ENCODE measurements around the gene ENPP4. TPM values are rescaled to one million over a fixed set of nuclear protein-coding genes. Genes with fewer than 3 reads are reported as not detected.
"Not testable (repeated sequence)": the region's sequence is repeated elsewhere in the genome, so short reads cannot be mapped to it uniquely, and the experiment has no call there.

ENPP4 gene
- total RNA-seq (2022) (16.7 and 17.2 TPM in 2 replicates), Bru-seq, nascent RNA (percentile 68 among the genes with signal in this experiment), BruChase-seq, experiment 1, labeled RNA remaining after a 6-hour chase (percentile 92 among the genes with signal in this experiment), BruChase-seq, experiment 2, labeled RNA remaining after a 2-hour chase (percentile 83 among the genes with signal in this experiment)
- long read RNA-seq, full-length matches to known transcripts = 15 of 25 reads
- long read RNA-seq, partial matches to known transcripts = 8 of 25 reads
- long read RNA-seq, other reads (novel, unspliced or antisense) = 2 of 25 reads

GRCh38 chr6:46129629-46130511, at the start of gene ENPP4:
Gene ENPP4, plus strand, starts transcription at chr6:46129989. Its CDS starts 9,595 bp downstream, at chr6:46139584.
- H3K36me3 Mint-ChIP-seq (ENCODE audit: insufficient read depth, unreplicated experiment) = peaks cover 16% of the 10 kb centered on the region
- no TSS peak for BruUV-seq (replicated peaks)
- peaks cover 9% of the 10 kb centered on the region for H3K4me1 Mint-ChIP-seq (ENCODE audit: low read depth, unreplicated experiment)
- no peaks in the 10 kb centered on the region for H3K9me3 Mint-ChIP-seq (ENCODE audit: low read depth, unreplicated experiment)
- CTCF ChIA-PET = interaction anchor here (0.8 to 1.8 kb wide), 6 partner anchors 11 to 281 kb away, joined by 3 to 11 read pairs (median 3); partner anchors contain the start of gene ENPP5
- intact Hi-C loops (cut with micrococcal nuclease; ENCODE audit: unreplicated experiment) = loop anchor here (1.0 to 2.0 kb wide), 2 partner anchors 39 to 41 kb away; no protein-coding TSS in a partner anchor
- H3K4me3 Mint-ChIP-seq (ENCODE audit: low read depth, unreplicated experiment) = peak within 1 kb of the TSS; percentile 88
- peak; percentile 91 for DNase-seq
- H3K27ac Mint-ChIP-seq (ENCODE audit: unreplicated experiment) = peak within 1 kb of the TSS; percentile 58
- H3K27me3 Mint-ChIP-seq (ENCODE audit: unreplicated experiment) = no peaks in the 10 kb centered on the region
- no peak for TF ChIP-seq CTCF (IDR thresholded peaks at IDR 0.05; ENCODE audit: unreplicated experiment)

- CTCF ChIA-PET = no interaction called here
- no peak overlapping the region for H3K4me3 Mint-ChIP-seq (ENCODE audit: low read depth, unreplicated experiment)
- no TSS peak for BruUV-seq (replicated peaks)
- no peak for DNase-seq
- TF ChIP-seq CTCF (IDR thresholded peaks at IDR 0.05; ENCODE audit: unreplicated experiment) = no peak
- no peaks in the 10 kb centered on the region for H3K4me1 Mint-ChIP-seq (ENCODE audit: low read depth, unreplicated experiment)
- H3K9me3 Mint-ChIP-seq (ENCODE audit: low read depth, unreplicated experiment) = peaks cover 3% of the 10 kb centered on the region
- H3K27ac Mint-ChIP-seq (ENCODE audit: unreplicated experiment) = no peak overlapping the region
- intact Hi-C loops (cut with micrococcal nuclease; ENCODE audit: unreplicated experiment) = no loop called here
- H3K36me3 Mint-ChIP-seq (ENCODE audit: insufficient read depth, unreplicated experiment) = no peaks in the 10 kb centered on the region
- peaks cover 13% of the 10 kb centered on the region for H3K27me3 Mint-ChIP-seq (ENCODE audit: unreplicated experiment)
These were observed 49.7 kb upstream of the ENPP4 start for GRCh38 chr6:46080111-46080510.

- H3K36me3 Mint-ChIP-seq (ENCODE audit: insufficient read depth, unreplicated experiment); H3K9me3 Mint-ChIP-seq (ENCODE audit: low read depth, unreplicated experiment); H3K4me3 Mint-ChIP-seq (ENCODE audit: low read depth, unreplicated experiment); H3K4me1 Mint-ChIP-seq (ENCODE audit: low read depth, unreplicated experiment); H3K27ac Mint-ChIP-seq (ENCODE audit: unreplicated experiment); DNase-seq; CTCF ChIA-PET; BruUV-seq (replicated peaks): not testable (repeated sequence)
- peaks cover 24% of the 10 kb centered on the region for H3K27me3 Mint-ChIP-seq (ENCODE audit: unreplicated experiment)
- intact Hi-C loops (cut with micrococcal nuclease; ENCODE audit: unreplicated experiment) = loop anchor here (5.0 kb wide), 1 partner anchor 542 kb away; no protein-coding TSS in a partner anchor
These were observed 44.1 kb upstream of the ENPP4 start for GRCh38 chr6:46085688-46086087.

GRCh38 chr6:46090115-46091079, 39.4 kb upstream of the ENPP4 start:
- TF ChIP-seq CTCF (IDR thresholded peaks at IDR 0.05; ENCODE audit: unreplicated experiment) = peak; percentile 63
- H3K27ac Mint-ChIP-seq (ENCODE audit: unreplicated experiment) = no peak overlapping the region
- peaks cover 5% of the 10 kb centered on the region for H3K9me3 Mint-ChIP-seq (ENCODE audit: low read depth, unreplicated experiment)
- CTCF ChIA-PET = interaction anchor here (0.6 to 1.7 kb wide), 17 partner anchors 8 to 1615 kb away, joined by 3 to 14 read pairs (median 4); partner anchors contain the start of genes ENPP4 and ENPP5
- peak; percentile 62 for DNase-seq
- H3K4me1 Mint-ChIP-seq (ENCODE audit: low read depth, unreplicated experiment) = no peaks in the 10 kb centered on the region
- peaks cover 24% of the 10 kb centered on the region for H3K27me3 Mint-ChIP-seq (ENCODE audit: unreplicated experiment)
- intact Hi-C loops (cut with micrococcal nuclease; ENCODE audit: unreplicated experiment) = loop anchor here (1.0 to 5.0 kb wide), 5 partner anchors 38 to 320 kb away; partner anchors contain the start of gene ENPP4
- BruUV-seq (replicated peaks) = no TSS peak
- H3K4me3 Mint-ChIP-seq (ENCODE audit: low read depth, unreplicated experiment) = no peak overlapping the region
- H3K36me3 Mint-ChIP-seq (ENCODE audit: insufficient read depth, unreplicated experiment) = no peaks in the 10 kb centered on the region
